Fibroblast of lung (primary cell): ENCODE data around the gene PLEKHG4B. TPM values are rescaled to one million over a fixed set of nuclear protein-coding genes. Genes with fewer than 3 reads are reported as not detected.

Source experiments
- DNase-seq, 2 donors: peaks; one replicate each; pipeline versions ENCODE4 v3.0.0 to v3.0.0-alpha.2; 2010; ENCODE audit warnings: low read depth in 2 of 2
- H2AFZ ChIP-seq: 2 replicates; pipeline ENCODE4 v1.5.1; 2012; ENCODE audit warnings: low read length, control low read depth, inconsistent platforms
- H3K27ac ChIP-seq: 2 replicates; pipeline ENCODE4 v1.5.1; 2011; ENCODE audit warnings: low read length, control low read depth; ENCODE audit not compliant: insufficient read depth
- H3K27me3 ChIP-seq: 2 replicates; pipeline ENCODE4 v1.5.1; 2011; ENCODE audit warnings: mild to moderate bottlenecking, low read length; ENCODE audit not compliant: control insufficient read depth, insufficient read depth
- H3K36me3 ChIP-seq: 2 replicates; pipeline ENCODE4 v1.5.1; 2011; ENCODE audit warnings: low read length; ENCODE audit not compliant: control insufficient read depth, insufficient read depth
- H3K4me1 ChIP-seq: 2 replicates; pipeline ENCODE4 v1.5.1; 2011; ENCODE audit warnings: low read length; ENCODE audit not compliant: control insufficient read depth, insufficient read depth; ENCODE audit errors: extremely low read depth
- H3K4me2 ChIP-seq: 2 replicates; pipeline ENCODE4 v1.5.1; 2011; ENCODE audit warnings: low read length, control low read depth; ENCODE audit not compliant: insufficient read depth; ENCODE audit errors: extremely low read depth
- H3K4me3 ChIP-seq, 4 experiments: fragments of 200-600 bp in 1 of 4; sonication (generic) in 1 of 4; replicated peaks in 1 of 4; 2 replicates each; pipeline ENCODE4 v1.5.1; 2011 to 2016; ENCODE audit warnings: low read length in 4 of 4, low read depth in 3 of 4, mild to moderate bottlenecking in 3 of 4, control low read depth in 2 of 4, inconsistent platforms in 1 of 4, mixed read lengths in 1 of 4; ENCODE audit not compliant: insufficient read depth in 1 of 4; ENCODE audit errors: control extremely low read depth in 1 of 4
- H3K79me2 ChIP-seq: 2 replicates; pipeline ENCODE4 v1.5.1; 2012; ENCODE audit warnings: mild to moderate bottlenecking, low read length, inconsistent platforms; ENCODE audit not compliant: control insufficient read depth, insufficient read depth
- H3K9ac ChIP-seq: 2 replicates; pipeline ENCODE4 v1.5.1; 2011; ENCODE audit warnings: mild to moderate bottlenecking, low read length, control low read depth; ENCODE audit not compliant: insufficient read depth
- H3K9me3 ChIP-seq: 2 replicates; pipeline ENCODE4 v1.5.1; 2012; ENCODE audit warnings: low read depth, low read length; ENCODE audit not compliant: control insufficient read depth, insufficient read depth
- H4K20me1 ChIP-seq: 2 replicates; pipeline ENCODE4 v1.5.1; 2011; ENCODE audit warnings: low read length; ENCODE audit not compliant: control insufficient read depth, insufficient read depth; ENCODE audit errors: extremely low read depth
- EZH2 ChIP-seq: IDR thresholded peaks from 2 replicates; pipeline ENCODE4 v1.5.1; 2012; ENCODE audit warnings: low read length, control low read depth, mild to moderate bottlenecking; ENCODE audit errors: missing control alignments
- polyA plus RNA-seq, 2 donors: library from polyadenylated mRNA; depleted of rRNA in 1 of 2; stranded (reverse) in 1 of 2; unstranded in 1 of 2; fragments of >200 nt; gene quantifications; 2 replicates each; pipeline ENCODE4 v1.2.1, GENCODE V29; 2011 to 2012; ENCODE audit warnings: missing spikeins in 1 of 2
- total RNA-seq: library from RNA; depleted of rRNA; stranded (reverse); fragments of >200 nt; gene quantifications from 2 replicates; pipeline ENCODE4 v1.2.1, GENCODE V29; 2014
- TF ChIP-seq, protein P1 (sequence below), 2 donors: IDR thresholded peaks in 1 of 2; conservative IDR thresholded peaks in 1 of 2; 1 replicate in 1 of 2; 2 replicates in 1 of 2; pipeline ENCODE4 v1.5.1; 2011 to 2012; ENCODE audit warnings: low read length in 2 of 2, control low read depth in 1 of 2, inconsistent platforms in 1 of 2, low read depth in 1 of 2, mild to moderate bottlenecking in 1 of 2

Gene PLEKHG4B
- total and polyA plus RNA-seq, 2 donors (not counting 1 experiment from before 2014, with no cell fraction given) = under 0.01 to 0.08 TPM

DNA sequence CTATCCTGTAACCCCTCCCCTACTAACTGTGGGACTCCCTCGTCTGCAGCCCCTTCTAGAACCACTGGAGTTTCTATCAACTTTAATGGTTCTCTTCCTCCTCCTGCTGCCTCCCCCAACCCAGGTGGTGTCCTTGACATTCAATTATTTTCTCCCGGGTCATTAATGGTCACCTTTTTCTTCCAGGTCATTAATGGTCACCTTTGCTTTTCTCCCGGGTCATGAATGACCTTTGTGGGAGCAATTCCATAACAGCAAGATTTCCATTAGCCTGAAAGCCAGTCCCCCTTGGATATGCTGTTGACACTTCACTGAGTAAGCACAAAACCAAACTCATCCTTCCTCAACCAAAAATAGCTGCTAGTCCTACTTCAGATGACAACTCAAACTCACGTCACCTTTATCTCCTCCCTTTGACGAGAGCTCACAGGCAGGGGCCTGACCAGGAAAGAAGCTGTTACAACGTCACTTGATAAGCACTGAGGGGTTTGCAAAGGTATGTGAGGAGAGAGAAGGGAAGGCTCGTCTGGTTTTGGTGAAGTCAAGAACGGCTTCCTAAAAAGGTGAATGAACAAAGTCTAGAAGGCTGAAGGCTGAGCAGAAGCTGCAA lies 115.1 kb downstream of the PLEKHG4B start:
- H3K36me3 ChIP-seq = peaks cover 7% of the 10 kb centered on the region
- H3K79me2 ChIP-seq = peaks cover 25% of the 10 kb centered on the region
- no peak overlapping the region for H3K27ac ChIP-seq
- H3K27me3 ChIP-seq = no peaks in the 10 kb centered on the region
- no peaks in the 10 kb centered on the region for H3K9me3 ChIP-seq
- H3K9ac ChIP-seq = no peak overlapping the region
- H2AFZ ChIP-seq = no peak overlapping the region
- no peak overlapping the region for H3K4me3 ChIP-seq
- no peak for DNase-seq
- H3K4me1 ChIP-seq = no peaks in the 10 kb centered on the region
- H4K20me1 ChIP-seq = no peaks in the 10 kb centered on the region
- no peak overlapping the region for H3K4me2 ChIP-seq
- TF ChIP-seq EZH2 = no peak
- TF ChIP-seq, protein P1, sequence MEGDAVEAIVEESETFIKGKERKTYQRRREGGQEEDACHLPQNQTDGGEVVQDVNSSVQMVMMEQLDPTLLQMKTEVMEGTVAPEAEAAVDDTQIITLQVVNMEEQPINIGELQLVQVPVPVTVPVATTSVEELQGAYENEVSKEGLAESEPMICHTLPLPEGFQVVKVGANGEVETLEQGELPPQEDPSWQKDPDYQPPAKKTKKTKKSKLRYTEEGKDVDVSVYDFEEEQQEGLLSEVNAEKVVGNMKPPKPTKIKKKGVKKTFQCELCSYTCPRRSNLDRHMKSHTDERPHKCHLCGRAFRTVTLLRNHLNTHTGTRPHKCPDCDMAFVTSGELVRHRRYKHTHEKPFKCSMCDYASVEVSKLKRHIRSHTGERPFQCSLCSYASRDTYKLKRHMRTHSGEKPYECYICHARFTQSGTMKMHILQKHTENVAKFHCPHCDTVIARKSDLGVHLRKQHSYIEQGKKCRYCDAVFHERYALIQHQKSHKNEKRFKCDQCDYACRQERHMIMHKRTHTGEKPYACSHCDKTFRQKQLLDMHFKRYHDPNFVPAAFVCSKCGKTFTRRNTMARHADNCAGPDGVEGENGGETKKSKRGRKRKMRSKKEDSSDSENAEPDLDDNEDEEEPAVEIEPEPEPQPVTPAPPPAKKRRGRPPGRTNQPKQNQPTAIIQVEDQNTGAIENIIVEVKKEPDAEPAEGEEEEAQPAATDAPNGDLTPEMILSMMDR (conservative IDR thresholded peaks at IDR 0.05 in 1 of 2, IDR thresholded peaks at IDR 0.05 in 1 of 2; ENCODE audit: low read depth in 1 of 2, low read length in 2 of 2) = no peak

DNA sequence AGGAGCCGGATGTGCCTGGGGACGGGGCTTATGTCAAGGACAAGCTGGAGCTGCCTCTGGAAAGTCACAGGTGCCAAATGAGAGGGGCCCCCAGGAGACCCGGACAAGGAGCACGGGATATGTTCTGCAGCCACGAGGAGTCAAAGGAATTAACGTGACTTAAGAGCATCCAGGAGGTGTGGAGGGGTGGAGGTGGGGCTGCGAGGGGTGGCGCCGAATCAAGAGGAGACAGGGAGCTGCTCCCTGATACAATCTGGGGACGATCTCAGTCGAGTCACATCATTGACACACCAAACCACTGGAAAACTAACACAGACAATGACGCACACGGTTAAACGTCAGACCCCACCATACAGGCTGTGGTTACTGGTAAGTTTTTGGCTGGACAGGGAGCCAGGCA lies 115.6 kb downstream of the PLEKHG4B start:
- no peaks in the 10 kb centered on the region for H3K9me3 ChIP-seq
- H3K27me3 ChIP-seq = no peaks in the 10 kb centered on the region
- no peak overlapping the region for H3K4me2 ChIP-seq
- H3K27ac ChIP-seq = no peak overlapping the region
- no peak overlapping the region for H2AFZ ChIP-seq
- peaks cover 7% of the 10 kb centered on the region for H3K36me3 ChIP-seq
- H3K4me3 ChIP-seq = no peak overlapping the region
- H3K79me2 ChIP-seq = peaks cover 25% of the 10 kb centered on the region
- TF ChIP-seq, protein P1 (conservative IDR thresholded peaks at IDR 0.05 in 1 of 2, IDR thresholded peaks at IDR 0.05 in 1 of 2; ENCODE audit: low read depth in 1 of 2, low read length in 2 of 2) = no peak
- no peak for TF ChIP-seq EZH2
- no peaks in the 10 kb centered on the region for H4K20me1 ChIP-seq
- peak in 1 of 2 donors; percentile 83 for DNase-seq
- no peak overlapping the region for H3K9ac ChIP-seq
- no peaks in the 10 kb centered on the region for H3K4me1 ChIP-seq

DNA sequence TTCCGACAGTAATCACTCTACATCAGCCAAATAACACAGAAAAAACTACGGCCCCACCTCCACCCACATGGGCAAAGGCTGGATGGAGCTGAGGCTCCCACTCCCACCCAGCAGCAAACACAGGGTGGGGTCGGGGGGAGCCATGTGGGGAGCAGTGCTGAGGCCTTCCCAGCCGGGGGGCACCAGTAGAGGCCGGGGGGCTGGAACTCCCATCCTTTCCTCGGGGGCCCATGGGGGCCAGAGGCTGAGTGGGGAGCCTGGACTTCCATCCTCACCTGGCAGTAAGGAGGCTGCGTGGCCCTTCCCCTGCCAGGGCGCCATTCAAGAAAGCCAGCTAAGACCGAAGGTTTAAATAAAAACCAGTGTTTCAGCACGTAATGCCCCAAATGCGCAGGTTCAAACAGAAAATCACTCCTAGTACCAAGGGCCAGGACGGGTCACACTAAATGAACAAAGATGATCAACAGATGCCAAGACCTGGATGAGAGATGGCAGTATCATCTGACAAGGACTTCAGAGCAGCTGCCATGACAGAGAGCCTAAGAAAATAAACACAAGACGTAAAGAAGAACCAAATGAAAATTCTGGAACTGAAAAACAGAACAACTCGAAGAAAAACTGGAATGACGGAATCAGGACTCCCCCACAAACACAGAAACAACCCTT lies 116.6 kb downstream of the PLEKHG4B start:
- Histone ChIP-seq H4K20me1 (no peaks in the 10 kb centered on the region), H3K4me1 (no peaks in the 10 kb centered on the region), H3K4me2 (no peak overlapping the region), H3K27me3 (no peaks in the 10 kb centered on the region), H3K9ac (no peak overlapping the region), H3K36me3 (peaks cover 5% of the 10 kb centered on the region), H3K79me2 (peaks cover 29% of the 10 kb centered on the region), H2AFZ (no peak overlapping the region), H3K4me3 (no peak overlapping the region), H3K27ac (no peak overlapping the region), H3K9me3 (no peaks in the 10 kb centered on the region)
- TF ChIP-seq EZH2 = no peak
- TF ChIP-seq, protein P1 (conservative IDR thresholded peaks at IDR 0.05 in 1 of 2, IDR thresholded peaks at IDR 0.05 in 1 of 2; ENCODE audit: low read depth in 1 of 2, low read length in 2 of 2) = no peak
- DNase-seq = no peak
